Left renal pelvis (tissue), 4 donors: Measurements from ENCODE around the gene CXCL3. TPM values are rescaled to one million over a fixed set of nuclear protein-coding genes. Genes with fewer than 3 reads are reported as not detected.

Source experiments
- polyA plus RNA-seq, 4 donors: library from polyadenylated mRNA; unstranded; fragments of 120-200 nt; gene quantifications; one replicate each; pipeline ENCODE4 v1.2.1, GENCODE V29; 2013; ENCODE audit not compliant: insufficient read length in 4 of 4

Gene CXCL3
- polyA plus RNA-seq, 4 donors, result 0.12 to 1.8 (median 0.17) TPM

Other genes starting within 250 kb of the CXCL3 start
- gene CXCL6, start 202.0 kb downstream of the CXCL3 start, polyA plus RNA-seq, result under 1 TPM in 1 of 4 donors, not detected in 3; 0.10 TPM
- 1 to 10 TPM in 2 of 4 donors, not detected in 2; 1.2 to 1.4 TPM for gene PF4V1, start 185.4 kb downstream of the CXCL3 start, polyA plus RNA-seq
- 1 to 10 TPM in 1 of 4 donors, under 1 TPM in 2, not detected in 1; 0.50 to 1.7 (median 0.53) TPM for gene CXCL1, start 169.3 kb downstream of the CXCL3 start, polyA plus RNA-seq
- 10 to 100 TPM in 1 of 4 donors, 1 to 10 TPM in 3; 2.6 to 11.4 (median 4.9) TPM for gene PF4, start 56.7 kb downstream of the CXCL3 start, polyA plus RNA-seq
- gene PPBP, start 50.5 kb downstream of the CXCL3 start, polyA plus RNA-seq, result 10 to 100 TPM in 3 of 4 donors, 1 to 10 TPM in 1; 5.3 to 40.9 (median 14.6) TPM
- gene CXCL5, start 40.0 kb downstream of the CXCL3 start, polyA plus RNA-seq, result under 1 TPM; 0.10 to 0.81 (median 0.14) TPM
- gene CXCL2, start 60.5 kb upstream of the CXCL3 start, polyA plus RNA-seq, result 1 to 10 TPM in 1 of 4 donors, under 1 TPM in 3; 0.27 to 3.7 (median 0.41) TPM
- gene MTHFD2L, start 119.4 kb upstream of the CXCL3 start, polyA plus RNA-seq, result 10 to 100 TPM; 12.7 to 30.6 (median 23.8) TPM